Adipocyte (in vitro differentiated cells): ENCODE measurements around the gene ERCC5.

Source experiments
- DNase-seq: peaks from one replicate; pipeline ENCODE4 v3.0.0-alpha.2; 2015; ENCODE audit warnings: low read depth
- H3K27me3 ChIP-seq: replicated peaks from 2 replicates; pipeline ENCODE4 v1.7.0; 2013; ENCODE audit warnings: mild to moderate bottlenecking, low read length, moderate library complexity; ENCODE audit not compliant: control insufficient read depth, insufficient read depth
- H3K36me3 ChIP-seq: 2 replicates; pipeline ENCODE4 v1.7.0; 2013; ENCODE audit warnings: low read length, mild to moderate bottlenecking, moderate library complexity; ENCODE audit not compliant: control insufficient read depth, insufficient read depth, severe bottlenecking
- H3K4me1 ChIP-seq: 2 replicates; pipeline ENCODE4 v1.7.0; 2013; ENCODE audit warnings: mild to moderate bottlenecking, low read length, moderate library complexity; ENCODE audit not compliant: control insufficient read depth, insufficient read depth
- H3K4me3 ChIP-seq: 2 replicates; pipeline ENCODE4 v1.7.0; 2013; ENCODE audit warnings: mild to moderate bottlenecking, low read length, moderate library complexity
- H3K9ac ChIP-seq: 2 replicates; pipeline ENCODE4 v1.7.0; 2013; ENCODE audit warnings: mild to moderate bottlenecking, low read length, moderate library complexity
- H3K9me3 ChIP-seq: 2 replicates; pipeline ENCODE4 v1.7.0; 2013; ENCODE audit warnings: mild to moderate bottlenecking, low read length, moderate library complexity; ENCODE audit not compliant: control insufficient read depth

The ERCC5 gene

GRCh38 chr13:102909971-102910370, 64.1 kb downstream of the ERCC5 start:
- no peak overlapping the region for H3K9ac ChIP-seq
- H3K4me1 ChIP-seq: no peaks in the 10 kb centered on the region
- no peaks in the 10 kb centered on the region for H3K36me3 ChIP-seq
- H3K9me3 ChIP-seq: no peaks in the 10 kb centered on the region
- no peaks in the 10 kb centered on the region for H3K27me3 ChIP-seq
- no peak overlapping the region for H3K4me3 ChIP-seq
- no peak for DNase-seq

- Histone ChIP-seq H3K9me3 (no peaks in the 10 kb centered on the region), H3K4me1 (no peaks in the 10 kb centered on the region), H3K36me3 (no peaks in the 10 kb centered on the region), H3K27me3 (no peaks in the 10 kb centered on the region), H3K9ac (no peak overlapping the region), H3K4me3 (no peak overlapping the region)
- no peak for DNase-seq
Measured at GRCh38 chr13:102911336-102911735, 65.5 kb downstream of the ERCC5 start.

GRCh38 chr13:102912599-102912998, 66.8 kb downstream of the ERCC5 start:
- no peak overlapping the region for H3K9ac ChIP-seq
- H3K27me3 ChIP-seq: peaks cover 4% of the 10 kb centered on the region
- DNase-seq: no peak
- no peaks in the 10 kb centered on the region for H3K36me3 ChIP-seq
- H3K9me3 ChIP-seq: no peaks in the 10 kb centered on the region
- H3K4me3 ChIP-seq: no peak overlapping the region
- no peaks in the 10 kb centered on the region for H3K4me1 ChIP-seq

- no peaks in the 10 kb centered on the region for H3K9me3 ChIP-seq
- H3K9ac ChIP-seq: no peak overlapping the region
- H3K27me3 ChIP-seq: peaks cover 4% of the 10 kb centered on the region
- DNase-seq: peak; percentile 30
- H3K36me3 ChIP-seq: no peaks in the 10 kb centered on the region
- H3K4me3 ChIP-seq: no peak overlapping the region
- H3K4me1 ChIP-seq: no peaks in the 10 kb centered on the region
Measured at GRCh38 chr13:102913914-102914313, 68.1 kb downstream of the ERCC5 start.

GRCh38 chr13:102914339-102914930, 68.6 kb downstream of the ERCC5 start:
- Histone ChIP-seq H3K27me3 (peaks cover 4% of the 10 kb centered on the region), H3K36me3 (no peaks in the 10 kb centered on the region)
- DNase-seq: peak; percentile 15

GRCh38 chr13:102915393-102915930, 69.6 kb downstream of the ERCC5 start:
- no peak overlapping the region for H3K9ac ChIP-seq
- no peak overlapping the region for H3K4me3 ChIP-seq
- H3K4me1 ChIP-seq: no peaks in the 10 kb centered on the region
- no peak for DNase-seq
- H3K9me3 ChIP-seq: no peaks in the 10 kb centered on the region
- no peaks in the 10 kb centered on the region for H3K36me3 ChIP-seq
- H3K27me3 ChIP-seq: peaks cover 9% of the 10 kb centered on the region

More at GRCh38 chr13:102914339-102914930, 68.6 kb downstream of the ERCC5 start:
- Histone ChIP-seq H3K9ac (no peak overlapping the region), H3K4me1 (no peaks in the 10 kb centered on the region), H3K9me3 (no peaks in the 10 kb centered on the region), H3K4me3 (no peak overlapping the region)

GRCh38 chr13:102917019-102917418, 71.2 kb downstream of the ERCC5 start:
- Histone ChIP-seq H3K27me3 (peaks cover 21% of the 10 kb centered on the region), H3K9ac (no peak overlapping the region), H3K9me3 (no peaks in the 10 kb centered on the region), H3K36me3 (no peaks in the 10 kb centered on the region), H3K4me1 (no peaks in the 10 kb centered on the region), H3K4me3 (no peak overlapping the region)
- DNase-seq: no peak

- Histone ChIP-seq H3K9me3 (no peaks in the 10 kb centered on the region), H3K36me3 (no peaks in the 10 kb centered on the region), H3K4me3 (no peak overlapping the region), H3K27me3 (peaks cover 24% of the 10 kb centered on the region), H3K9ac (no peak overlapping the region), H3K4me1 (no peaks in the 10 kb centered on the region)
- DNase-seq: no peak
Measured at GRCh38 chr13:102922184-102922583, 76.4 kb downstream of the ERCC5 start.
